ENCODE data around the gene AHNAK.
"Not testable (repeated sequence)": the region's sequence is repeated elsewhere in the genome, so short reads cannot be mapped to it uniquely, and the experiment has no call there.

AHNAK gene

GRCh38 chr11:62501432-62501891 is 45.1 kb downstream of the AHNAK start:
- Histone ChIP-seq H3K4me3 (replicated peaks; ENCODE audit: insufficient read depth, low read length) (no peak overlapping the region), H3K27me3 (ENCODE audit: insufficient read depth, poor library complexity, severe bottlenecking) (no peaks in the 10 kb centered on the region), H3K27ac (replicated peaks) (no peak overlapping the region)
- TF ChIP-seq POLR2AphosphoS5 (IDR thresholded peaks at IDR 0.05; ENCODE audit: low read depth), result no peak
- TF ChIP-seq CTCF (IDR thresholded peaks at IDR 0.05; ENCODE audit: insufficient read depth, low read length), result no peak
- no peak for TF ChIP-seq REST (IDR thresholded peaks at IDR 0.05; ENCODE audit: insufficient replicate concordance, low read depth)
- no peak for TF ChIP-seq SPI1 (IDR thresholded peaks at IDR 0.05; ENCODE audit: borderline replicate concordance, low read depth)
- no peak for TF ChIP-seq GABPA (IDR thresholded peaks at IDR 0.05; ENCODE audit: low read depth)
- no peak for DNase-seq (ENCODE audit: low read depth in 1 of 2, low spot score in 1 of 2)

GRCh38 chr11:62500650-62501030 is 46.0 kb downstream of the AHNAK start:
- Histone ChIP-seq H3K27ac (replicated peaks) (no peak overlapping the region), H3K4me3 (replicated peaks; ENCODE audit: insufficient read depth, low read length) (no peak overlapping the region), H3K27me3 (ENCODE audit: insufficient read depth, poor library complexity, severe bottlenecking) (no peaks in the 10 kb centered on the region)
- TF ChIP-seq CTCF (IDR thresholded peaks at IDR 0.05; ENCODE audit: insufficient read depth, low read length) (no peak), POLR2AphosphoS5 (IDR thresholded peaks at IDR 0.05; ENCODE audit: low read depth) (no peak), GABPA (IDR thresholded peaks at IDR 0.05; ENCODE audit: low read depth) (no peak), SPI1 (IDR thresholded peaks at IDR 0.05; ENCODE audit: borderline replicate concordance, low read depth) (no peak), REST (IDR thresholded peaks at IDR 0.05; ENCODE audit: insufficient replicate concordance, low read depth) (no peak)
- DNase-seq (ENCODE audit: low read depth in 1 of 2, low spot score in 1 of 2), result no peak

- TF ChIP-seq GABPA (IDR thresholded peaks at IDR 0.05; ENCODE audit: low read depth), result no peak
- no peak for TF ChIP-seq POLR2AphosphoS5 (IDR thresholded peaks at IDR 0.05; ENCODE audit: low read depth)
- no peak for TF ChIP-seq SPI1 (IDR thresholded peaks at IDR 0.05; ENCODE audit: borderline replicate concordance, low read depth)
- TF ChIP-seq CTCF (IDR thresholded peaks at IDR 0.05; ENCODE audit: insufficient read depth, low read length), result no peak
- TF ChIP-seq REST (IDR thresholded peaks at IDR 0.05; ENCODE audit: insufficient replicate concordance, low read depth), result no peak
- H3K4me3 ChIP-seq (replicated peaks; ENCODE audit: insufficient read depth, low read length), result no peak overlapping the region
- H3K27ac ChIP-seq (replicated peaks), result no peak overlapping the region
- no peaks in the 10 kb centered on the region for H3K27me3 ChIP-seq (ENCODE audit: insufficient read depth, poor library complexity, severe bottlenecking)
- DNase-seq (ENCODE audit: low read depth in 1 of 2, low spot score in 1 of 2), result peak in 1 of 2 experiments; percentile 19
These were observed 46.5 kb downstream of the AHNAK start for GRCh38 chr11:62499944-62500649.

- peak; percentile 28 to 70 for DNase-seq (ENCODE audit: low read depth in 1 of 2, low spot score in 1 of 2)
- not testable (repeated sequence) for H3K27me3 ChIP-seq (ENCODE audit: insufficient read depth, poor library complexity, severe bottlenecking); H3K27ac ChIP-seq (replicated peaks); H3K4me3 ChIP-seq (replicated peaks; ENCODE audit: insufficient read depth, low read length)
These were observed 47.2 kb downstream of the AHNAK start for GRCh38 chr11:62499311-62499943.
